WERI-Rb-1 (cell line): ENCODE measurements around the gene ADK.

Experiments
- DNase-seq: peaks from one replicate; pipeline ENCODE4 v3.0.0-alpha.2; 2020
- H3K27ac ChIP-seq: fragments of 250-450 bp; sonication (Bioruptor Pico); 2 replicates; pipeline ENCODE4 v1.5.1; 2020; ENCODE audit warnings: mild to moderate bottlenecking, moderate library complexity
- H3K27me3 ChIP-seq: fragments of 250-450 bp; sonication (Bioruptor Pico); 2 replicates; pipeline ENCODE4 v1.5.1; 2021; ENCODE audit warnings: mild to moderate bottlenecking, low read depth, moderate library complexity; ENCODE audit not compliant: insufficient read depth, severe bottlenecking
- H3K36me3 ChIP-seq: fragments of 250-450 bp; sonication (Bioruptor Pico); 2 replicates; pipeline ENCODE4 v1.5.1; 2020; ENCODE audit warnings: mild to moderate bottlenecking, moderate library complexity
- H3K4me3 ChIP-seq: 2 replicates; pipeline ENCODE4 v1.5.1; 2011; ENCODE audit warnings: low read depth, mild to moderate bottlenecking, control low read depth, low read length
- H3K9me3 ChIP-seq: fragments of 250-450 bp; sonication (Bioruptor Pico); 2 replicates; pipeline ENCODE4 v1.5.1; 2021; ENCODE audit warnings: mild to moderate bottlenecking, moderate library complexity; ENCODE audit not compliant: severe bottlenecking
- CTCF ChIP-seq: IDR thresholded peaks from 2 replicates; pipeline ENCODE4 v1.5.1; 2011; ENCODE audit warnings: low read depth, mild to moderate bottlenecking, control low read depth, inconsistent platforms, low read length

The ADK gene

GRCh38 chr10:74507951-74508350 lies 356.9 kb downstream of the ADK start:
- H3K36me3 ChIP-seq = peaks cover 4% of the 10 kb centered on the region; the same call in 1 of the 2 replicates
- peaks cover 14% of the 10 kb centered on the region for H3K9me3 ChIP-seq
- no peak overlapping the region for H3K27ac ChIP-seq
- no peak for DNase-seq
- no peaks in the 10 kb centered on the region for H3K27me3 ChIP-seq
- no peak overlapping the region for H3K4me3 ChIP-seq
- TF ChIP-seq CTCF = no peak

- H3K36me3 ChIP-seq = peaks cover 4% of the 10 kb centered on the region; the same call in 1 of the 2 replicates
- H3K4me3 ChIP-seq = no peak overlapping the region
- peaks cover 24% of the 10 kb centered on the region for H3K9me3 ChIP-seq
- H3K27ac ChIP-seq = no peak overlapping the region
- no peak for TF ChIP-seq CTCF
- no peaks in the 10 kb centered on the region for H3K27me3 ChIP-seq
- DNase-seq = no peak
Measured at GRCh38 chr10:74510594-74510993, 359.6 kb downstream of the ADK start.

DNA sequence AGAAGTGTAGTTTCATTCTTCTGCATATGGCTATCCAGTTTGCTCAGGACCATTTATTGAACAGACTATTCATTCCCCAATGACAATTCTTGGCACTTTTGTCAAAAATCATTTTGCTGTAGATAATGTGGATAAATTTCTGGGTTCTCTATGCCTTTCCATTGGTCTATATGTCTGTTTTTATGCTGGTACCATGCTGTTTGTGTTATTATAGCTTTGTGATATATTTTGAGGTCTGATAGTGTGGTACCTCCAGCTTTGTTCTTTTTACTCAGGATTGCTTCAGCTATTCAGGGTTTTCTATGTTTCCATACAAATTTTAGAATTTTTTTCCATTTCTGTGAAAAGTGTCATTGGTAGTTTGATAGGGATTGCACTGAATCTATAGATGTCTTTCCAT lies 360.0 kb downstream of the ADK start:
- Histone ChIP-seq H3K27ac (no peak overlapping the region), H3K27me3 (no peaks in the 10 kb centered on the region), H3K4me3 (no peak overlapping the region), H3K9me3 (peaks cover 24% of the 10 kb centered on the region), H3K36me3 (peaks cover 2% of the 10 kb centered on the region; the same call in 1 of the 2 replicates)
- DNase-seq = no peak
- TF ChIP-seq CTCF = no peak

DNA sequence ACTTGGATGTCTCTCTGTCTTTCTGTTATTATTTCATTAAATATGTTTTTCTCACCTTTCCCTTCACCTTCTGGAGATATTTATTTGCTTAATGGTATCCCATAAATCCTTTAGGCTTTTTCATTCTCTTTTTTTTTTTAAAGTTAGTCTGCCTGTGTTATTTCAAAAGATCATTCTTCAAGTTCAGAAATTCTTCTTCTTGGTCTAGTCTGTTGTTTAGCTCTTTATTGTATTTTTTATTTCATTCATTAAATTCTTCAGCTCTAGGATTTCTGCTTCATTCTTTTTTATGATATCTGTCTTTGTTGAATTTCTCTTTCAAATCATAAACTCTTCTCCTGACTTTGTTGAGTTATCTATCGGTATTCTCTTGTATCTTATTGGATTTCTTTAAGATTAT lies 363.3 kb downstream of the ADK start:
- H3K27ac ChIP-seq = no peak overlapping the region
- H3K9me3 ChIP-seq = peaks cover 24% of the 10 kb centered on the region
- H3K36me3 ChIP-seq = no peaks in the 10 kb centered on the region
- no peak for TF ChIP-seq CTCF
- H3K4me3 ChIP-seq = no peak overlapping the region
- H3K27me3 ChIP-seq = no peaks in the 10 kb centered on the region
- no peak for DNase-seq

GRCh38 chr10:74518061-74518460 lies 367.0 kb downstream of the ADK start:
- no peak for TF ChIP-seq CTCF
- H3K36me3 ChIP-seq = no peaks in the 10 kb centered on the region
- no peak for DNase-seq
- H3K4me3 ChIP-seq = no peak overlapping the region
- H3K27me3 ChIP-seq = no peaks in the 10 kb centered on the region
- H3K27ac ChIP-seq = no peak overlapping the region
- peaks cover 10% of the 10 kb centered on the region for H3K9me3 ChIP-seq

GRCh38 chr10:74521526-74521925 lies 370.5 kb downstream of the ADK start:
- H3K36me3 ChIP-seq = no peaks in the 10 kb centered on the region
- DNase-seq = no peak
- TF ChIP-seq CTCF = no peak
- no peak overlapping the region for H3K4me3 ChIP-seq
- no peak overlapping the region for H3K27ac ChIP-seq
- H3K27me3 ChIP-seq = no peaks in the 10 kb centered on the region
- H3K9me3 ChIP-seq = no peaks in the 10 kb centered on the region
